Suprapubic skin (tissue), 4 donors: Measurements from ENCODE around the gene FBXW2. TPM values are rescaled to one million over a fixed set of nuclear protein-coding genes. Genes with fewer than 3 reads are reported as not detected.

ENCODE experiments used
- DNase-seq, 2 donors: peaks; one replicate each; pipeline ENCODE4 v3.0.0-alpha.2; 2019; ENCODE audit warnings: low spot score in 2 of 2
- H3K27ac ChIP-seq: fragments of 200-600 bp; sonication (generic); one replicate; pipeline ENCODE4 v1.5.1; 2019
- H3K27me3 ChIP-seq: fragments of 200-600 bp; sonication (generic); one replicate; pipeline ENCODE4 v1.5.1; 2019
- H3K36me3 ChIP-seq: fragments of 200-600 bp; sonication (generic); one replicate; pipeline ENCODE4 v1.5.1; 2019
- H3K4me1 ChIP-seq: fragments of 200-600 bp; sonication (generic); one replicate; pipeline ENCODE4 v1.5.1; 2019
- H3K4me3 ChIP-seq: fragments of 200-600 bp; sonication (generic); one replicate; pipeline ENCODE4 v1.5.1; 2019; ENCODE audit warnings: mild to moderate bottlenecking
- H3K9me3 ChIP-seq: fragments of 200-600 bp; sonication (generic); one replicate; pipeline ENCODE4 v1.5.1; 2019
- CTCF ChIP-seq, 2 donors: fragments of 200-600 bp in 1 of 2; fragments of 450-650 bp in 1 of 2; sonication (generic) in 1 of 2; IDR thresholded peaks; one replicate each; pipeline ENCODE4 v1.5.1; 2016 to 2019; ENCODE audit warnings: antibody characterized with exemption in 2 of 2, mild to moderate bottlenecking in 1 of 2, moderate library complexity in 1 of 2
- EP300 ChIP-seq: sonication (generic); formaldehyde crosslinking; IDR thresholded peaks from one replicate; pipeline ENCODE4 v1.6.1; 2017; ENCODE audit warnings: antibody characterized with exemption
- POLR2A ChIP-seq, 2 donors: fragments of 450-650 bp; IDR thresholded peaks; one replicate each; pipeline ENCODE4 v1.6.1; 2017; ENCODE audit warnings: antibody characterized with exemption in 2 of 2, mild to moderate bottlenecking in 2 of 2, moderate library complexity in 2 of 2
- POLR2AphosphoS5 ChIP-seq, 3 donors: sonication (generic); formaldehyde crosslinking; IDR thresholded peaks; one replicate each; pipeline ENCODE4 v1.6.1; 2017; ENCODE audit warnings: antibody characterized with exemption in 3 of 3
- WGBS: methylation state at CpG from one replicate; pipeline ENCODE4 v1.1.5; 2018; 5-methylcytosine and 5-hydroxymethylcytosine counted together
- total RNA-seq, 4 donors: library from RNA; depleted of rRNA; stranded (reverse); fragments of >200 nt; gene quantifications; one replicate each; pipeline ENCODE4 v1.1.0, GENCODE V29; 2016

The FBXW2 gene
- total RNA-seq, 4 donors from 2014 or later, result 40.4 to 74.8 (median 52.3) TPM

GRCh38 chr9:120833325-120833724 is 40.1 kb upstream of the FBXW2 start:
- H3K4me3 ChIP-seq, result no peak overlapping the region
- WGBS, result 83% methylated on average over 7 of the region's 7 CpGs
- no peaks in the 10 kb centered on the region for H3K4me1 ChIP-seq
- TF ChIP-seq POLR2A (IDR thresholded peaks at IDR 0.05) (no peak), EP300 (no peak), POLR2AphosphoS5 (IDR thresholded peaks at IDR 0.05) (no peak)
- DNase-seq, result no peak
- H3K27ac ChIP-seq, result no peak overlapping the region
- H3K9me3 ChIP-seq, result no peaks in the 10 kb centered on the region
- peaks cover 59% of the 10 kb centered on the region for H3K36me3 ChIP-seq
- no peaks in the 10 kb centered on the region for H3K27me3 ChIP-seq

DNA sequence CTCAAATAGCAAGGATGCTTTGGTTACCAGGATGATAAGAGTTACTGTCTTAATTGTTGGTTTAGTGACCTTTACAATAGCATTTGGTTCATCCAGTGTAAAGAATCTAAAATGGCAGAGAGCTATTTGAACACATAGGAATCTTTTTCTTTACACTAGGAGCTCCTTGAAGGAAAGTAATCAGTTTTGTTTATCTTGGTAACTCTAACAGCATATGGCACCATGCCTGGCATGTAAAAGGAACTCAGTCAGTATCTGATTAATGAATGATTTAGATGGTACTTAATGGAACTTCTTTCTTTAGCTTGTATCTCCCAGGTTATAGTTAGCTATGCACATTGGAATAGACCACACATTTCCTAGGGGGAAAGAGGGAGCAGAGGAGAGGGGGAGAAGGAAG is 39.6 kb upstream of the FBXW2 start:
- no peak for DNase-seq
- Histone ChIP-seq H3K4me3 (no peak overlapping the region), H3K27me3 (no peaks in the 10 kb centered on the region), H3K36me3 (peaks cover 63% of the 10 kb centered on the region), H3K4me1 (no peaks in the 10 kb centered on the region), H3K9me3 (no peaks in the 10 kb centered on the region), H3K27ac (no peak overlapping the region)
- TF ChIP-seq POLR2AphosphoS5 (IDR thresholded peaks at IDR 0.05) (no peak), POLR2A (IDR thresholded peaks at IDR 0.05) (no peak), EP300 (no peak), CTCF (IDR thresholded peaks at IDR 0.05) (no peak)

DNA sequence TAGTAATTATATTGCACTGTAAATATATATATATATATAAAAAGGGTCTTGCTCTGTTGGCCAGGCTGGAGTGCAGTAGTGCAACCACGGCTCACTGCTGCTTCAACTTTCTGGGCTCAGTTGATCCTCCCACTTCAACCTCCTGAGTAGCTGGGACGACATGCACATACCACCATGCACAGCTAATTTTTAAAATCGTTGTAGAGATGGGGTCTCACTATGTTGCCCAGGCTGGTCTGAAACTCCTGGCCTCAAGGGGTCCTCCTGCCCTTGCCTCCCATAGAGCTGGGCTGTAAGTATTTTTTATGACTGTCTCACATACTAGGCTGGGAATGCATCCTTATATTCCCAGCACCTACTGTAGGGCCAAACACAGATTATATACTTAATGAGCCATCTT is 37.6 kb upstream of the FBXW2 start:
- Histone ChIP-seq H3K4me1 (no peaks in the 10 kb centered on the region), H3K27me3 (no peaks in the 10 kb centered on the region), H3K4me3 (no peak overlapping the region), H3K9me3 (no peaks in the 10 kb centered on the region), H3K27ac (no peak overlapping the region), H3K36me3 (peaks cover 73% of the 10 kb centered on the region)
- no peak for TF ChIP-seq EP300
- no peak for TF ChIP-seq POLR2AphosphoS5 (IDR thresholded peaks at IDR 0.05)
- TF ChIP-seq POLR2A (IDR thresholded peaks at IDR 0.05), result no peak
- no peak for TF ChIP-seq CTCF (IDR thresholded peaks at IDR 0.05)
- DNase-seq, result no peak
- WGBS, result 96% methylated on average over 3 of the region's 3 CpGs

DNA sequence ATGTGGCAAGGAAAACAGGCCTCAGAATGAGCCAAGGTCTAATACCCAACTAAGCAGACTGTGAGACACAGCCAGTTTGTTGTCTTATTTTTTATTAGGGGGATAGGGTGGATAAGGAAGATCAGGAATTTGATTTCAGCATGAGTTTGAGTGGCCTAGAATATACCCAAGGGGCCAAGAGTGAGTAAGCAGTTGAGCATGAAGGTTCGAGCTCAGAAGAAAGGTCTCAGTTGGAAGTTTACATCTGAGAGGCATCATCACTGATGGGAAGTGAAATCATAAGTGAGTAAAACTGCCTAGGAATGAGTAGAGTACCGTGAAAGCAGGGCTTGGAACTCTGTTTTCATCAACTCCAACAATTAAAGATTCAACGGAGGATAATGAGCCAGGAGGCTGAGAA is 36.9 kb upstream of the FBXW2 start:
- WGBS, result 92% methylated on average over 3 of the region's 3 CpGs
- DNase-seq, result no peak
- H3K27me3 ChIP-seq, result no peaks in the 10 kb centered on the region
- peaks cover 67% of the 10 kb centered on the region for H3K36me3 ChIP-seq
- no peaks in the 10 kb centered on the region for H3K9me3 ChIP-seq
- no peak overlapping the region for H3K27ac ChIP-seq
- H3K4me3 ChIP-seq, result no peak overlapping the region
- TF ChIP-seq CTCF (IDR thresholded peaks at IDR 0.05) (no peak), EP300 (no peak), POLR2AphosphoS5 (IDR thresholded peaks at IDR 0.05) (no peak), POLR2A (IDR thresholded peaks at IDR 0.05) (no peak)
- no peaks in the 10 kb centered on the region for H3K4me1 ChIP-seq

- Histone ChIP-seq H3K9me3 (no peaks in the 10 kb centered on the region), H3K27ac (no peak overlapping the region), H3K36me3 (peaks cover 68% of the 10 kb centered on the region), H3K4me1 (no peaks in the 10 kb centered on the region), H3K27me3 (no peaks in the 10 kb centered on the region), H3K4me3 (no peak overlapping the region)
- no peak for DNase-seq
- TF ChIP-seq EP300, result no peak
- TF ChIP-seq CTCF (IDR thresholded peaks at IDR 0.05), result no peak
- no peak for TF ChIP-seq POLR2AphosphoS5 (IDR thresholded peaks at IDR 0.05)
- WGBS, result 100% methylated on average over 1 of the region's 1 CpG
Measured at GRCh38 chr9:120829650-120830049, 36.4 kb upstream of the FBXW2 start.

DNA sequence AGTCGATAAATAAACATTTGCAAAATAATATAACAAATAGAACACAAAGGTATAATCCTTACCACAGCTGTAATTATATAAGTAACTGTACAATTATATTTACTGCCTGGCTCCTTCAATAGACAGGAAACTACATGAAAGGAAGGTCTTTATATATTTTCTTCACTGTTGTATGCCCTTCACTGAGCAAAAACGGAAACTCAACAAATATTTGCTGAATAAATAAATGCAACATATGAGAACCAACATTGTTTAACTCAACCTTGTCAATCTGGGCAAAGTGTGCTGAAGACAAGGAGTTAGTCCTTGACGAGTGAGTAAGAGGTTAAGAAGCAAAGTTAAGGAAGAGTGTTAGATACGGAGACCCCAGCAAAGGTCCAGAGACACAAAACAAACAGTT is 26.9 kb upstream of the FBXW2 start:
- H3K4me1 ChIP-seq, result no peaks in the 10 kb centered on the region
- H3K27ac ChIP-seq, result no peak overlapping the region
- 93% methylated on average over 4 of the region's 4 CpGs for WGBS
- no peak for TF ChIP-seq POLR2A (IDR thresholded peaks at IDR 0.05)
- TF ChIP-seq CTCF (IDR thresholded peaks at IDR 0.05), result no peak
- TF ChIP-seq EP300, result no peak
- TF ChIP-seq POLR2AphosphoS5 (IDR thresholded peaks at IDR 0.05), result no peak
- no peaks in the 10 kb centered on the region for H3K9me3 ChIP-seq
- no peak for DNase-seq
- no peak overlapping the region for H3K4me3 ChIP-seq
- no peaks in the 10 kb centered on the region for H3K27me3 ChIP-seq
- peaks cover 81% of the 10 kb centered on the region for H3K36me3 ChIP-seq
